Karpas-422 (cell line): ENCODE data around the gene HEATR5A. TPM values are rescaled to one million over a fixed set of nuclear protein-coding genes. Genes with fewer than 3 reads are reported as not detected.
A peak's percentile ranks its signal among the peaks of the same experiment; 100 is the strongest.
"Not testable (repeated sequence)": the region's sequence is repeated elsewhere in the genome, so short reads cannot be mapped to it uniquely, and the experiment has no call there.

Source experiments
- DNase-seq: peaks from one replicate; pipeline ENCODE4 v3.0.0-alpha.2; 2015
- H2AFZ ChIP-seq: fragments of 200-600 bp; sonication (generic); 2 replicates; pipeline ENCODE4 v1.6.1; 2014; ENCODE audit warnings: antibody characterized with exemption, low read length, mixed read lengths
- H3K27ac ChIP-seq: fragments of 200-600 bp; sonication (generic); 2 replicates; pipeline ENCODE4 v1.5.1; 2014; ENCODE audit warnings: mild to moderate bottlenecking, low read length, moderate library complexity
- H3K27me3 ChIP-seq: fragments of 200-600 bp; sonication (generic); 2 replicates; pipeline ENCODE4 v1.6.1; 2014; ENCODE audit warnings: low read length, mixed read lengths
- H3K36me3 ChIP-seq: fragments of 200-600 bp; sonication (generic); 2 replicates; pipeline ENCODE4 v1.6.1; 2014; ENCODE audit warnings: low read length, mixed read lengths; ENCODE audit not compliant: insufficient read depth
- H3K4me1 ChIP-seq: fragments of 200-600 bp; sonication (generic); 2 replicates; pipeline ENCODE4 v1.6.1; 2014; ENCODE audit warnings: mild to moderate bottlenecking, low read length, mixed read lengths
- H3K4me2 ChIP-seq: fragments of 200-600 bp; sonication (generic); 2 replicates; pipeline ENCODE4 v1.6.1; 2014; ENCODE audit warnings: low read length, low read depth, mild to moderate bottlenecking; ENCODE audit not compliant: poor library complexity, severe bottlenecking
- H3K4me3 ChIP-seq: fragments of 200-600 bp; sonication (generic); 2 replicates; pipeline ENCODE4 v1.5.1; 2014; ENCODE audit warnings: mild to moderate bottlenecking, antibody characterized with exemption, low read length, mixed read lengths
- H3K79me2 ChIP-seq: fragments of 200-600 bp; sonication (generic); 2 replicates; pipeline ENCODE4 v1.6.1; 2014; ENCODE audit warnings: mild to moderate bottlenecking, low read length, mixed read lengths
- H3K9ac ChIP-seq: fragments of 200-600 bp; sonication (generic); 2 replicates; pipeline ENCODE4 v1.6.0; 2014; ENCODE audit warnings: low read length
- H3K9me2 ChIP-seq: fragments of 200-600 bp; sonication (generic), shearing (Covaris generic); replicated peaks from 2 replicates; pipeline ENCODE4 v1.6.0; 2014; ENCODE audit warnings: mild to moderate bottlenecking, low read length, moderate library complexity; ENCODE audit not compliant: insufficient read depth
- H3K9me3 ChIP-seq: fragments of 300-700, 200-600 bp; sonication (generic); 2 replicates; pipeline ENCODE4 v1.6.1; 2014; ENCODE audit warnings: low read length, mixed read lengths
- H4K20me1 ChIP-seq: fragments of 200-600 bp; sonication (generic); 2 replicates; pipeline ENCODE4 v1.6.1; 2014; ENCODE audit warnings: mild to moderate bottlenecking, antibody characterized with exemption, low read length, low read depth; ENCODE audit not compliant: insufficient read depth
- total RNA-seq: library from RNA; depleted of rRNA; stranded (reverse); fragments of >200 nt; shearing (Covaris generic); gene quantifications from 2 replicates; pipeline ENCODE4 v1.2.3, GENCODE V29; 2014; ENCODE audit warnings: low replicate concordance

The HEATR5A gene
- total RNA-seq, 1 experiment from 2014 or later, result 47.4 TPM

DNA sequence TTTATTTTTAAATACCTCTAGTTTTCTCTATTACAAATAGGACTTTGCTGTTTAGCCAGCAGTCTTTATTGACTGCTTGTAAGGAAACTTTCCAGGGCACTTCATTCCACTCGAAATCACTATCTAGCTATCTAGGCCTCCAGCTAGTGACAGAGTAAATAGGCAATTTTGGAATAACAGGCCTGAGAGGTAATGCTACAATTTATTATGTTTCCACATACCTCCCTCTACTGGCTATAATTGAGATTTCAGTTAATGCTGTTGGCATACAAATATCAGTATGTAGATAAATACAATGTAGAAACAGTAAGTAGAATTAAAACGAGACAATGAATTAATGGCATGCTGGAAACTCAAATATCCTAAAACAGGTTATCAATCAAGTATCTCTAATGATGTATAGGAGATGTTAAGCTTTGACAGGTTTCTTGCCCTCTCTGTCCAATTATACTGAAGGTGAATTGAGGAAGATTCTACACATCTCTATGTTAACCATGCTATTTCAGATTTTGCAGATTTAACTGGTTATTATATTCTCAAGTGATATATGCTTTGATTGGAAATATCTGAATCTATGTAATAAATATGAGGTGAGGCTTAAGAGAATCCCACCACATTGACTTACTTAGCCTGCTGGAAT lies 29.7 kb upstream of the HEATR5A start:
- Histone ChIP-seq H2AFZ (no peak overlapping the region), H3K4me1 (peaks cover 15% of the 10 kb centered on the region), H3K79me2 (peaks cover 44% of the 10 kb centered on the region), H3K4me2 (no peak overlapping the region), H3K4me3 (no peak overlapping the region), H3K9me2 (no peaks in the 10 kb centered on the region), H3K27ac (no peak overlapping the region), H4K20me1 (no peaks in the 10 kb centered on the region), H3K27me3 (no peaks in the 10 kb centered on the region), H3K36me3 (peaks cover 52% of the 10 kb centered on the region), H3K9me3 (no peaks in the 10 kb centered on the region), H3K9ac (no peak overlapping the region)
- DNase-seq, result peak; percentile 87

DNA sequence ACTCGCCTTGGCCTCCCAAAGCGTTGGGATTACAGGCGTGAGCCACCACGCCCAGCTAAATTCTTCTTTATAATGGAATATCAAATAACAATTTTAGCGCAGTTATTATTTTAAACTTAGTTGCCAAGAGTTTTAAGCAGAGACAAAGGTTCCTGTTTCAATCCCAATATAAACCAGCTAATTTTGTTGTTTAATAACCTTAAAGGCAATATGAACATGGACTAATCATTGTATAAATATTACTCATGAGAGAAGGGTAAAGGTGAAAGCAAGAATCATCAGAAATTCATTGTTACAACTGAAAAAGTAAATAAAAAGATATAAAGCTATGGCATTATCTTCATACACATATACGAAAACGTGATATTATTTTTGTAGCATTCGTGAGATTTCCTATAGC lies 28.8 kb upstream of the HEATR5A start:
- H3K79me2 ChIP-seq, result peaks cover 34% of the 10 kb centered on the region
- H3K27ac ChIP-seq, result no peak overlapping the region
- no peaks in the 10 kb centered on the region for H3K9me3 ChIP-seq
- no peak overlapping the region for H2AFZ ChIP-seq
- H4K20me1 ChIP-seq, result no peaks in the 10 kb centered on the region
- H3K4me1 ChIP-seq, result peaks cover 6% of the 10 kb centered on the region
- H3K27me3 ChIP-seq, result no peaks in the 10 kb centered on the region
- H3K36me3 ChIP-seq, result peaks cover 60% of the 10 kb centered on the region
- no peak overlapping the region for H3K9ac ChIP-seq
- no peak for DNase-seq
- no peak overlapping the region for H3K4me2 ChIP-seq
- no peaks in the 10 kb centered on the region for H3K9me2 ChIP-seq
- H3K4me3 ChIP-seq, result no peak overlapping the region

GRCh38 chr14:31445703-31446102 lies 25.4 kb upstream of the HEATR5A start:
- DNase-seq, result no peak
- H3K79me2 ChIP-seq, result peaks cover 22% of the 10 kb centered on the region
- no peak overlapping the region for H3K27ac ChIP-seq
- H4K20me1 ChIP-seq, result no peaks in the 10 kb centered on the region
- H3K4me2 ChIP-seq, result no peak overlapping the region
- no peak overlapping the region for H2AFZ ChIP-seq
- H3K36me3 ChIP-seq, result peaks cover 45% of the 10 kb centered on the region
- no peak overlapping the region for H3K4me3 ChIP-seq
- H3K4me1 ChIP-seq, result no peaks in the 10 kb centered on the region
- H3K9me2 ChIP-seq, result no peaks in the 10 kb centered on the region
- no peak overlapping the region for H3K9ac ChIP-seq
- H3K27me3 ChIP-seq, result no peaks in the 10 kb centered on the region
- H3K9me3 ChIP-seq, result no peaks in the 10 kb centered on the region

DNA sequence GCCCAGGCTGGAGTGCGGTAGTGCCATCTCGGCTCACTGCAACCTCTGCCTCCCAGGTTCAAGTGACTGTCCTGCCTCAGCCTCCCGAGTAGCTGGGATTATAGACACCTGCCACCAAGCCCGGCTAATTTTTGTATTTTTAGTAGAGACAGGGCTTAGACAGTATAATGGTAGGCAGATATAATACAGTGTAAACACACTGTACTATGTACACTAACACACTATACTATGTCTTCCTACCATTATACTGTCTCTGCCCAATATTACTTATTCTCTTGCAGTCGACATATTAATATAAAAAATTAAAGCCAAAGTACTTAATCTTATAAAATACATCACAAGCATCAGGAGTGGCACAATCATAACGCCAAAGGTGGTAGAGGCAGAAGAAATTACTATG lies 21.9 kb upstream of the HEATR5A start:
- no peak overlapping the region for H3K4me2 ChIP-seq
- no peaks in the 10 kb centered on the region for H3K9me3 ChIP-seq
- DNase-seq, result no peak
- no peaks in the 10 kb centered on the region for H3K9me2 ChIP-seq
- no peak overlapping the region for H3K27ac ChIP-seq
- H3K27me3 ChIP-seq, result no peaks in the 10 kb centered on the region
- no peak overlapping the region for H3K9ac ChIP-seq
- no peaks in the 10 kb centered on the region for H4K20me1 ChIP-seq
- H2AFZ ChIP-seq, result no peak overlapping the region
- H3K4me1 ChIP-seq, result no peaks in the 10 kb centered on the region
- peaks cover 9% of the 10 kb centered on the region; the same call in 1 of the 2 replicates for H3K79me2 ChIP-seq
- peaks cover 30% of the 10 kb centered on the region for H3K36me3 ChIP-seq
- no peak overlapping the region for H3K4me3 ChIP-seq

DNA sequence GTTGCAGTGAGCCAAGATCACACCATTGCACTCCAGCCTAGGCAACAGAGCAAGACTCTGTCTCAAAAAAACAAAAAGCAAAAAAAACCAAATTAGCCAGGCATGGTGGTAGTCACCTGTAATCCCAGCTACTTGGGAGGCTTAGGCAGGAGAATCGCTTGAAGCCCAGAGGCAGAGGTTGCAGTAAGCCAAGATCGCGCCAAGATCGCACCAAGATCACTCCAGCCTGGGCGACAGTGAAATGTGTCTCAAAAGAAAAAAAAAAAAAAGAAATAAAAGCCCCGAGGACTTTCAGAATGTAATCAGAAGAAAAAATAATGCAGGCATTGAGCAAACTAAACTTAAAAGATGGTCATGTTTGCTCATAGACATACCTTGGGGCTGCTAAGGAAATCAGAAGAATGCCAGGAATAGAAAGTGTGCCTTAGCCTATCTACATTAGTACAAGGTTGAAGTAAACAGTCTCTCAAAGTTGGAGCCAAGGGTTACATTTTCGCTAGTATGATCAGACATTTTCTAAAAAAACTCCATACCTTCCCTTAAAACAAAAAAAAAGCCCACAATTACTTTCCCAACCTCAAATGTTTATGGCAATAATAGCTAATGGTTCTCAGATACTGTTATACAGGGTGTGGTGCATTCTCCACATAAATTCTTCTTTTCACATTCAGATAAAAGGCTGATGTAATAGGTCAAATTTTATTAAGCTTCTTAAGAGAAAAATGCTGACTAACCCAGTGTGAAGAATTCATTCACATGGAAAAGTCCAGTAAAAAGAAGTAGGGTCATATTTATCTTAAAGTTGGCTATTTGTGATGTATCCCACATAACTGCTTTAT lies 21.1 kb upstream of the HEATR5A start:
- no peak for DNase-seq
- Histone ChIP-seq H3K27me3 (no peaks in the 10 kb centered on the region), H3K9me2 (no peaks in the 10 kb centered on the region), H3K4me3 (no peak overlapping the region), H3K27ac (no peak overlapping the region), H3K4me2 (no peak overlapping the region), H2AFZ (no peak overlapping the region), H3K36me3 (peaks cover 27% of the 10 kb centered on the region), H3K4me1 (no peaks in the 10 kb centered on the region), H3K9me3 (no peaks in the 10 kb centered on the region), H3K79me2 (peaks cover 9% of the 10 kb centered on the region; the same call in 1 of the 2 replicates), H3K9ac (no peak overlapping the region), H4K20me1 (no peaks in the 10 kb centered on the region)

DNA sequence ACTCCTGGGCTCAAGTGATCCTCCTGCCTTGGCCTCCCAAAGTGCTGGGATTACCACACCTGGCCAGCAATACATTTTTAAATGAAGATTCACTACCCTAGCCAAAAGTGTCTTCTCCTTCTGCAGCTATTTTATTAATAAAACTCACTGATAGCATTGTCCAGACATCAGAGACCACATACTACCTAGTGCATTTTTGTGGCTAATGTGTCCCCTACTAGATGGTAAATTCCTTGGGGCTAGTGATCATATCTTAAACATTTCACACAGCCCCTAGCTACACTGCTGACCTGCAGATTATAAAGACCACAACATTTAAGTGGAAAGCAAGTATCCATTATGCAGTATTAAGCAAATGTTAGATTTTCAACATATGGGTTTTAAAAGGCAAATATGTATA lies 19.9 kb upstream of the HEATR5A start:
- Histone ChIP-seq H3K27ac (no peak overlapping the region), H3K9me3 (no peaks in the 10 kb centered on the region), H3K27me3 (no peaks in the 10 kb centered on the region), H3K4me2 (no peak overlapping the region), H2AFZ (no peak overlapping the region), H3K79me2 (peaks cover 9% of the 10 kb centered on the region; the same call in 1 of the 2 replicates), H3K9ac (no peak overlapping the region), H3K9me2 (no peaks in the 10 kb centered on the region), H3K36me3 (peaks cover 21% of the 10 kb centered on the region), H3K4me1 (peaks cover 7% of the 10 kb centered on the region), H4K20me1 (no peaks in the 10 kb centered on the region), H3K4me3 (no peak overlapping the region)
- DNase-seq, result no peak

GRCh38 chr14:31439561-31439960 lies 19.2 kb upstream of the HEATR5A start:
- no peak overlapping the region for H2AFZ ChIP-seq
- no peak overlapping the region for H3K4me3 ChIP-seq
- H3K27ac ChIP-seq, result no peak overlapping the region
- H3K9me2 ChIP-seq, result no peaks in the 10 kb centered on the region
- H4K20me1 ChIP-seq, result no peaks in the 10 kb centered on the region
- H3K36me3 ChIP-seq, result peaks cover 16% of the 10 kb centered on the region
- no peak overlapping the region for H3K4me2 ChIP-seq
- no peak for DNase-seq
- no peaks in the 10 kb centered on the region for H3K9me3 ChIP-seq
- no peaks in the 10 kb centered on the region for H3K27me3 ChIP-seq
- H3K4me1 ChIP-seq, result peaks cover 7% of the 10 kb centered on the region
- no peak overlapping the region for H3K9ac ChIP-seq
- H3K79me2 ChIP-seq, result peaks cover 9% of the 10 kb centered on the region; the same call in 1 of the 2 replicates

GRCh38 chr14:31437045-31437691 lies 16.8 kb upstream of the HEATR5A start:
- not testable (repeated sequence) for H3K27me3 ChIP-seq, H2AFZ ChIP-seq, H3K4me3 ChIP-seq, H4K20me1 ChIP-seq, DNase-seq, H3K9me3 ChIP-seq, H3K4me2 ChIP-seq, H3K9me2 ChIP-seq, H3K79me2 ChIP-seq, H3K4me1 ChIP-seq, H3K9ac ChIP-seq, H3K27ac ChIP-seq
- peaks cover 19% of the 10 kb centered on the region for H3K36me3 ChIP-seq
